ENCODE measurements around the gene ILKAP.

Gene ILKAP

GRCh38 chr2:238121511-238122286, 81.8 kb downstream of the ILKAP start:
- no peak for DNase-seq

- DNase-seq = no peak
These were observed 82.8 kb downstream of the ILKAP start for GRCh38 chr2:238120463-238121298.

Measured in suppressor macrophage treated with lipopolysaccharide for 4 hours (primary cell).